Cardiac muscle cell (in vitro differentiated cells and primary cell): ENCODE measurements around the gene GPR108. TPM values are rescaled to one million over a fixed set of nuclear protein-coding genes. Genes with fewer than 3 reads are reported as not detected.
"Not testable (repeated sequence)": the region's sequence is repeated elsewhere in the genome, so short reads cannot be mapped to it uniquely, and the experiment has no call there.

Experiments
- DNase-seq, 2 donors: peaks; one replicate each; pipeline versions ENCODE4 v3.0.0 to v3.0.0-alpha.2; 2010 to 2017; ENCODE audit warnings: low read depth in 1 of 2, low spot score in 1 of 2
- H3K27ac ChIP-seq: fragments of 200-600 bp; sonication (generic); 2 replicates; pipeline ENCODE4 v1.5.1; 2016
- H3K27me3 ChIP-seq: fragments of 200-600 bp; sonication (generic); 2 replicates; pipeline ENCODE4 v1.6.0; 2016; ENCODE audit warnings: control low read depth
- H3K36me3 ChIP-seq: fragments of 200-600 bp; sonication (generic); 2 replicates; pipeline ENCODE4 v1.5.1; 2016; ENCODE audit warnings: control low read depth
- H3K4me1 ChIP-seq: fragments of 200-600 bp; sonication (generic); 2 replicates; pipeline ENCODE4 v1.8.1; 2017; ENCODE audit warnings: low read depth, mild to moderate bottlenecking, mixed run types
- H3K4me3 ChIP-seq: fragments of 200-600 bp; sonication (generic); 2 replicates; pipeline ENCODE4 v1.5.1; 2016; ENCODE audit warnings: mild to moderate bottlenecking
- H3K9me3 ChIP-seq: fragments of 200-600 bp; sonication (generic); 2 replicates; pipeline ENCODE4 v1.5.1; 2017; ENCODE audit warnings: low read depth, mild to moderate bottlenecking, control low read depth
- polyA plus RNA-seq: library from polyadenylated mRNA; unstranded; fragments of >200 nt; fragmentation: Nextera tagmentation; extraction: Ambion mirVana; gene quantifications from 2 replicates; pipeline ENCODE4 v1.2.1, GENCODE V29; 2016
- total RNA-seq: library from RNA; depleted of rRNA; stranded (reverse); fragments of >200 nt; gene quantifications from 2 replicates; pipeline ENCODE4 v1.2.3, GENCODE V29; 2016
- TF ChIP-seq, protein P1 (sequence below): IDR thresholded peaks from 2 replicates; pipeline ENCODE4 v1.5.1; 2012; ENCODE audit warnings: low read depth, mild to moderate bottlenecking, low read length

The GPR108 gene
- total and polyA plus RNA-seq, 2 experiments from 2014 or later = 91.3 to 113 TPM

DNA sequence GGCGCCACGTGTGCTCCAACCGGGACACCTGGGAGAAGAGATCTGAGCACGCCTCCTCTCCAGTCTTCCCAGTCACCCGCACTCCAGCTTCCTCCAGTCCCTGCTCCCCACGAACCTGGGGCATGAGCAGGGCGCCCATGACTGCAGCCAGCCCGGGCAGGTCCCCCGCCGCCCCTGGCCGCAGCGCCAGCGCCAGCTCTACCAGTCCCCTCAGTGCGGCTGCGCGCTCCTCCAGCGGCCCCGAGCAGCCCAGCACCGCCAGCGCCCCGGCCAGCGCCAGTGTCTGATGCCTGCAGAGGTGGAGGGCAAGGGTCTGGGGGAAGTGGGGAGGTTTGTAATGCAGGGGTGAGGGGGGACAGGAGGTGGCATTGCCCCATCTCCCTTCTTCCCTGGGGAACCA is 16.8 kb upstream of the GPR108 start:
- Histone ChIP-seq H3K4me1 (peaks cover 3% of the 10 kb centered on the region), H3K9me3 (no peaks in the 10 kb centered on the region), H3K27me3 (no peaks in the 10 kb centered on the region), H3K27ac (no peak overlapping the region), H3K36me3 (peaks cover 16% of the 10 kb centered on the region), H3K4me3 (no peak overlapping the region)
- no peak for DNase-seq
- TF ChIP-seq, protein P1, sequence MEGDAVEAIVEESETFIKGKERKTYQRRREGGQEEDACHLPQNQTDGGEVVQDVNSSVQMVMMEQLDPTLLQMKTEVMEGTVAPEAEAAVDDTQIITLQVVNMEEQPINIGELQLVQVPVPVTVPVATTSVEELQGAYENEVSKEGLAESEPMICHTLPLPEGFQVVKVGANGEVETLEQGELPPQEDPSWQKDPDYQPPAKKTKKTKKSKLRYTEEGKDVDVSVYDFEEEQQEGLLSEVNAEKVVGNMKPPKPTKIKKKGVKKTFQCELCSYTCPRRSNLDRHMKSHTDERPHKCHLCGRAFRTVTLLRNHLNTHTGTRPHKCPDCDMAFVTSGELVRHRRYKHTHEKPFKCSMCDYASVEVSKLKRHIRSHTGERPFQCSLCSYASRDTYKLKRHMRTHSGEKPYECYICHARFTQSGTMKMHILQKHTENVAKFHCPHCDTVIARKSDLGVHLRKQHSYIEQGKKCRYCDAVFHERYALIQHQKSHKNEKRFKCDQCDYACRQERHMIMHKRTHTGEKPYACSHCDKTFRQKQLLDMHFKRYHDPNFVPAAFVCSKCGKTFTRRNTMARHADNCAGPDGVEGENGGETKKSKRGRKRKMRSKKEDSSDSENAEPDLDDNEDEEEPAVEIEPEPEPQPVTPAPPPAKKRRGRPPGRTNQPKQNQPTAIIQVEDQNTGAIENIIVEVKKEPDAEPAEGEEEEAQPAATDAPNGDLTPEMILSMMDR = no peak

DNA sequence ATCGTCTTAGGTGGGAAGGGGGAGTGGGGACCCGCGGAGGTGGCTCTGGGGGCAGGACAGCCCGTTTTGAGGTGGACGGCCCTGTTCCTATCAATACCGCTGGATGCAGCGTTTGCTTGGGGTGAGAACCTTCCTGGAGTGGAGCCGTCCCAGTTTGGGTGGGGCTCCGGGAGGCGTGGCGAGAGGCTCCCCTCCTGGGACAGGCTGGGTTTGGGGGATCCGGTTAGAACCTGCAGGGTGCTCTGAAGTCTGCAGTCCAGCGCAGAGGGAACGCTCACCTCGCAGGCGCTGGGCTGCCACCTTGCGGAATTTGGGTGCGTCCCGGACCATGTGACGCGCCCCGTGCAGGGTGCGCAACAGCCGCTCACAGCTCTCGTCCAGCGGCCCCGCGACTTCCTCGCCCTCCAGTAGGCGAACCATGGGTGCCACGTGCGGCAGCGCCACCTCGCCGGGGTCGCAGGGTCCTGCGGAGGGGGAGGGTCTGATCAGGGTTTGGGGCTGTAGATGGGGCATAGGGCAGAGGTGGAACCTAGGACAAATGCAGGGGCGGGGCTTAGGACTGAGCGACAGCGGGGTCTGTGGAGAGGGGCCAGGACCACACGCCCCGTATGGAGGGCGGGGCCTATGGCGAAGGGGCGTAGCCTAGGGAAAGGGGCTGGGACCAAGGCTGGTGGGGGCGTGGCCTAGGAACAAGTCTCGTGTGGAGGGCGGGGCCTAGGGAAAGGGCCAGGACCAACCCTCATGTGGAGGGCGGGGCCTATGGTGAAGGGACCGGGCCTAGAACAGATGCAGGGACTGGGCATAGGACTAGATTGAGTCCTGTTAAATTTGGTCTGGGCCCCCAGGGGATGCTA is 16.0 kb upstream of the GPR108 start:
- H3K27me3 ChIP-seq = no peaks in the 10 kb centered on the region
- H3K4me1 ChIP-seq = peaks cover 3% of the 10 kb centered on the region
- H3K9me3 ChIP-seq = no peaks in the 10 kb centered on the region
- H3K27ac ChIP-seq = no peak overlapping the region
- peak; percentile 74 to 89 for DNase-seq
- TF ChIP-seq, protein P1 = peak; percentile 38
- peaks cover 24% of the 10 kb centered on the region for H3K36me3 ChIP-seq
- H3K4me3 ChIP-seq = peak overlapping the region; percentile 21

DNA sequence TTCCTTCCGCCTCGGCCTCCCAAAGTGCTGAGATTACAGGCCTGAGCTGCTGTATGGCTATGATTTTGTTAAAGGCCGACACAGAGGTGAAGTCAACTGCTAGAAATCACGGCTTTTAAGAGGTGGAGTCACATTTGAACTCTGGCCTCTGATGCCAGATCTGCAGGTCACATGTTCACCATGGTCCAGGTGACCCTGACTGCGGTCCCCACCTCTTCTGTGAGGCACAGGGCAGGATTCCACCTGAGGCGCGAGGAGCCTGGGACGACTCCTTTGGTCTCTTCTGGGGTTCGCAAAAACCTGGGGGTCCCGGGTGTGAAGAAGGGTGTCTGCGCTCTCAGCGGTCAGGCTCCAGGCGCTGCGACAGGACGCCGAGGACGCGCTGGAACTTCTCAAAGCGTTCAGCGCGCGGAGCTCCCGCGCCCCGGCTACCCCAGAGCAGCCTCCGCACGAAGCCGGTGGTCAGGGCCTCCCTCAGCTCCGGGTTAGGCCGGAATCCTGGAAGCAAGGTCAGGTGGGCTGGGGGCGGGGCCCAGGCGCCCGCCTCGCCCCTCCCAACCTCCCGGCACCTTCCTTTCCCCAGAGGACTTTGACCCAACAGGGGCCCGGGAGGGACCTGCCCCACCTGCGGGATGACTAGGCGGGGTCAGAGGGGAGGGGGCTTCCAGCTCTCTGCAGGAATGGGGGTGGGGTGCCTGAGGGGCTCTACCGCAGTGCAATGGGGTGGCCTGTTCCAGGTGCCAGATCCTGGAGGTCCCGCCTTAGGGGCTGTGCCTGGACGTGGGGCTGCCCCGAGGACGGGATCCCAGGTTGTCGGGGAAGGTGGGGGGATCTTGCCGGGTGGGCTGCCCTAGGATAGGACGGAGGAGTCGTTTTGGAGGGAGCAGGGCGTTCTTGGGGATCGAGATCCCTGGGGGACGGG is 15.1 kb upstream of the GPR108 start:
- Histone ChIP-seq H3K4me3 (peak overlapping the region; percentile 21), H3K27ac (no peak overlapping the region)

DNA sequence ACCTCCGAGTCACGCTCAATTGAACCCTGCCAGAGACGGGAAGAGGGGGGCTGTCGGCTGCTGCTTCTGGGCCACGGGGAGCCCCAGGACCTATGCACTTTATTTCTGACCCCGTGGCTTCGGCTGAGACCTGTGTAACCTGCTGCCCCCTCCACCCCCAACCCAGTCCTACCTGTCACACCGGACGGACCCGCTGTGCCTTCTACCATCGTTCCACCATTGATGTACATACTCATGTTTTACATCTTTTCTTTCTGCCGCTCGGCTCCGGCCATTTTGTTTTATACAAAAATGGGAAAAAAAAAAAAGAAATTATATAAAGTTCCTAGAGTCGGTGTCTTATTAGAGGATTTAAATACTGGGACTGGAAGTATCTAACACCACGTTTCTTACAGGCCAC is 13.8 kb upstream of the GPR108 start:
- Histone ChIP-seq H3K4me1 (peaks cover 3% of the 10 kb centered on the region), H3K9me3 (no peaks in the 10 kb centered on the region), H3K4me3 (no peak overlapping the region), H3K27me3 (no peaks in the 10 kb centered on the region), H3K36me3 (peaks cover 37% of the 10 kb centered on the region), H3K27ac (no peak overlapping the region)
- TF ChIP-seq, protein P1 = no peak
- DNase-seq = no peak

More for the DNA sequence above, 15.1 kb upstream of the GPR108 start:
- peaks cover 28% of the 10 kb centered on the region for H3K36me3 ChIP-seq
- peak in 1 of 2 donors; percentile 48 for DNase-seq
- H3K27me3 ChIP-seq = no peaks in the 10 kb centered on the region
- H3K9me3 ChIP-seq = no peaks in the 10 kb centered on the region
- TF ChIP-seq, protein P1 = no peak
- H3K4me1 ChIP-seq = peaks cover 3% of the 10 kb centered on the region

DNA sequence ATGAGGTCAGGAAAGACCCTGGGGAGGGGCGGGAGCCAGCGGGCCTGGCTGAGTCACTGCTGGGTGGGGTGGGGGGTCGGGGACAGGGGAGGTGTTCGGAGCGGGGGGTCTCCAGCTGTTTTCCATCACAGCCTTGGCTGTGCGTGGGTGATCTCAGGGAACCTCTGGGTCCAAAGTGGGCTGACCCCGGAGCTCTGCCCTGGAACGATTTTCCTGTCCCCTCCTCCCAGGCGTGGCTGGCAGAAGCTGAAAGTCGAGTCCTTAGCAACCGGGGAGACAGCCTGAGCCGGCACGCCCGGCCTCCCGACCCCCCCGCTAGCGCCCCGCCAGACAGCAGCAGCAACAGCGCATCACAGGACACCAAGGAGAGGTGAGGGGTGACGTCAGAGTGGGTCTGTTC is 12.7 kb upstream of the GPR108 start:
- TF ChIP-seq, protein P1 = no peak
- Histone ChIP-seq H3K4me1 (peaks cover 9% of the 10 kb centered on the region), H3K4me3 (no peak overlapping the region), H3K27ac (no peak overlapping the region), H3K27me3 (no peaks in the 10 kb centered on the region), H3K9me3 (no peaks in the 10 kb centered on the region), H3K36me3 (peaks cover 42% of the 10 kb centered on the region)
- DNase-seq = no peak

DNA sequence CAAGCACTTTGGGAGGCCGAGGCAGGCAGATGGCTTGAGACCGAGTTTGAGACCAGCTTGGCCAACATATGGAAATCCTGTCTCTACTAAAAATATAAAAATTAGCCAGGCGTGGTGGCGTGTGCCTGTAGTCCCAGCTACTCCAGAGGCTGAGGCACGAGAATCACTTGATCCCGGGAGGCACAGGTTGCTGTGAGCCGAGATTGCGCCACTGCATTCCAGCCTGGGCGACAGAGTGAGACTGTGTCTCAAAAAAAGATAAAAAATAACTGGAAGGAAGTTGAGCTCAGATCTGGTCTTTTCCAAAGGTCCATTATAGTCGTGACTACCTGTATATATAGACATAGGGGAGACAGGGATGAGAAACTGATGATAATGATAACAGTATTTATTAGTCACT is 11.2 kb upstream of the GPR108 start:
- H3K27me3 ChIP-seq, DNase-seq, H3K9me3 ChIP-seq, H3K4me3 ChIP-seq, H3K27ac ChIP-seq: not testable (repeated sequence)
- peaks cover 42% of the 10 kb centered on the region for H3K36me3 ChIP-seq
- H3K4me1 ChIP-seq = peaks cover 19% of the 10 kb centered on the region
